ENCODE data around the gene SEPHS2. TPM values are rescaled to one million over a fixed set of nuclear protein-coding genes. Genes with fewer than 3 reads are reported as not detected.

SEPHS2 gene
- polyA plus RNA-seq, 1 donor from 2014 or later, result 64.0 TPM

Other genes starting within 250 kb of the SEPHS2 start
- gene SULT1A3, start 246.6 kb downstream of the SEPHS2 start, polyA plus RNA-seq, result 1.9 TPM
- 1.3 TPM for gene NPIPB13, start 197.4 kb downstream of the SEPHS2 start, polyA plus RNA-seq
- 42.7 TPM for gene CD2BP2, start 90.6 kb downstream of the SEPHS2 start, polyA plus RNA-seq
- 11.3 TPM for gene TBC1D10B, start 75.4 kb downstream of the SEPHS2 start, polyA plus RNA-seq
- 1.7 TPM for gene MYL11, start 71.1 kb downstream of the SEPHS2 start, polyA plus RNA-seq
- gene SEPTIN1, start 63.3 kb downstream of the SEPHS2 start, polyA plus RNA-seq, result 161 TPM
- gene ZNF48, start 50.5 kb downstream of the SEPHS2 start, polyA plus RNA-seq, result 9.7 TPM
- 4.8 TPM for gene ZNF771, start 38.3 kb downstream of the SEPHS2 start, polyA plus RNA-seq
- gene DCTPP1, start 15.8 kb downstream of the SEPHS2 start, polyA plus RNA-seq, result 137 TPM
- 51.9 TPM for gene ITGAL, start 26.9 kb upstream of the SEPHS2 start, polyA plus RNA-seq
- 12.7 TPM for gene ZNF768, start 80.7 kb upstream of the SEPHS2 start, polyA plus RNA-seq
- gene ZNF747, start 89.0 kb upstream of the SEPHS2 start, polyA plus RNA-seq, result 14.8 TPM
- 6.2 TPM for gene ZNF764, start 112.5 kb upstream of the SEPHS2 start, polyA plus RNA-seq
- 40.7 TPM for gene ZNF688, start 125.8 kb upstream of the SEPHS2 start, polyA plus RNA-seq
- 2.9 TPM for gene ZNF785, start 139.8 kb upstream of the SEPHS2 start, polyA plus RNA-seq
- gene ZNF689, start 164.5 kb upstream of the SEPHS2 start, polyA plus RNA-seq, result 12.8 TPM
- gene PRR14, start 205.1 kb upstream of the SEPHS2 start, polyA plus RNA-seq, result 27.6 TPM
- gene FBRS, start 212.6 kb upstream of the SEPHS2 start, polyA plus RNA-seq, result 7.1 TPM